ENCODE results near the gene G2E3. TPM values are rescaled to one million over a fixed set of nuclear protein-coding genes. Genes with fewer than 3 reads are reported as not detected.
"Not testable (repeated sequence)": the region's sequence is repeated elsewhere in the genome, so short reads cannot be mapped to it uniquely, and the experiment has no call there.

Gene G2E3
- total RNA-seq, 1 donor from 2014 or later, result 14.7 TPM

DNA sequence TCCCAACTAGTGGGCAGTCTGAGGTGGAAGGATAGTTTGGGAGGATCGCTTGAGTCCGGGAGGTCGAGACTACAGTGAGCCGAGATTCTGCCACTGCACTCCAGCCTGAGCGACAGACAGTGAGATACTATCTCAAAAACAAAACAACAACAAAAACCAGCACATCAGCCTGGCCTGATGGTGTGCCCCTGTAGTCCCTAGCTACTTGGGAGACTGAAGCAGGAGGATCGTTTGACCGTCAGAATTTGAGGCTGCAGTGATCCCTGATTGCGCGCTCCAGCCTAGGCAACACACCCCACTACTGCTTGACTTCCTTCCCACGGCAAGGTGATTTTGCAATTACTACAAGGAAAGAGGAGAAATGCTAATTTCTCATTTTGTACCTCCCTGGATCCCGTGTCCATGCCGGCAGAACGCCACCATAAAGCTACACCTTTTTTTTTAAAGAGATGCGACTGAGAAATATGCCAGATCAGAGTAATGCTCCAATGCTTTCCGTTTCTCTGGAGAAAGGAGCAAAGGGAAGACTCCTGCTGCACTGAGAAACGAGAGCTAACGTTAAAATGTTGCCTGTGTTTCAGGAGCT, 62.5 kb downstream of the G2E3 start:
- peaks cover 43% of the 10 kb centered on the region for H3K4me1 Mint-ChIP-seq (ENCODE audit: low read depth)
- no peaks in the 10 kb centered on the region for H3K9me3 Mint-ChIP-seq (ENCODE audit: low read depth)
- TF ChIP-seq, protein P1, sequence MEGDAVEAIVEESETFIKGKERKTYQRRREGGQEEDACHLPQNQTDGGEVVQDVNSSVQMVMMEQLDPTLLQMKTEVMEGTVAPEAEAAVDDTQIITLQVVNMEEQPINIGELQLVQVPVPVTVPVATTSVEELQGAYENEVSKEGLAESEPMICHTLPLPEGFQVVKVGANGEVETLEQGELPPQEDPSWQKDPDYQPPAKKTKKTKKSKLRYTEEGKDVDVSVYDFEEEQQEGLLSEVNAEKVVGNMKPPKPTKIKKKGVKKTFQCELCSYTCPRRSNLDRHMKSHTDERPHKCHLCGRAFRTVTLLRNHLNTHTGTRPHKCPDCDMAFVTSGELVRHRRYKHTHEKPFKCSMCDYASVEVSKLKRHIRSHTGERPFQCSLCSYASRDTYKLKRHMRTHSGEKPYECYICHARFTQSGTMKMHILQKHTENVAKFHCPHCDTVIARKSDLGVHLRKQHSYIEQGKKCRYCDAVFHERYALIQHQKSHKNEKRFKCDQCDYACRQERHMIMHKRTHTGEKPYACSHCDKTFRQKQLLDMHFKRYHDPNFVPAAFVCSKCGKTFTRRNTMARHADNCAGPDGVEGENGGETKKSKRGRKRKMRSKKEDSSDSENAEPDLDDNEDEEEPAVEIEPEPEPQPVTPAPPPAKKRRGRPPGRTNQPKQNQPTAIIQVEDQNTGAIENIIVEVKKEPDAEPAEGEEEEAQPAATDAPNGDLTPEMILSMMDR (IDR thresholded peaks at IDR 0.05), result no peak
- peaks cover 6% of the 10 kb centered on the region for H3K36me3 Mint-ChIP-seq (ENCODE audit: low read depth)
- peak overlapping the region; percentile 98 for H3K27ac Mint-ChIP-seq (ENCODE audit: unreplicated experiment)
- no peak for DNase-seq (ENCODE audit: low spot score)
- no peaks in the 10 kb centered on the region for H3K27me3 Mint-ChIP-seq (ENCODE audit: low read depth)
- peak overlapping the region; percentile 92 for H3K4me3 Mint-ChIP-seq (ENCODE audit: unreplicated experiment)

DNA sequence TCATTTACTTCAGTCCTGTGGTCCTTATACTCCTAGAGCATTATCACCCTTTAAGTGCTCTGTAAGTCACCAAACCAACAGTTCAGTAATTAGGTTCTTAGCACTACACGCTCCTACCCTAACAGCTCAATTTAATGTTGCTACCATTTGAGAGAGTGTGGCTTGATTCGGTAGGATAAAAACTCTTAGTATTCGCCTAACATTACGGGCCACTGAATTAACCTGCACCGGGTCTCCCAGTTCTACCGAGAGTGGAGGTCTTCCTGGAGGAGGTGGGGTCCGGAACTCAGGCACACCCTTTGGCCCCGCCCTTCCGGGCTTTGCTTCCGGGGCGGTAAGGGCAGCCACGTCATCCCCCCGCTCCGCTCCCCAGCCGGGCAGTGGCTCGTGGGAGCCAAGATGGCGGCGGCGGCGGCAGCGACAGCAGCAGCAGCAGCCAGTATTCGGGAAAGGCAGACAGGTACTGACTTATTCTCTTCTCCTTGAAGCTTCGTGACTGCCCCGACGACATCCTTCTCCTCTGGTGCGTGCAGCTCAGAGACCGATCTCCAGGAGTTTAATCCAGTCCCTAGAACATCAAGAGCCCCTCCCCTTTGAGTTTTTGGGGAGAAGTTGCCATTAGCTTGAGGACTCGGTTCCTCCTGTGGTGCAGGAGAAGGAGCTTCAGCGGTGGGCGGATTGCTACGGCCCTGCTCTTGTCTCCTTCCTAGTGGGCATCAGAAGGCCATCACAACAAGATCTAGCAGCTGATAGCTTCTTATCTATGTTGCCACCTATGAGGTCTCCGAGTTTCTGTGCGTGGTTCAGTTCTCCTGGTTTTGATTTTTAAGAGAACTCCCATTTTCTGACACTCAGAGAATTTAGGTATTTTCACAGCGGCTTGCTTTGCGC, 63.2 kb downstream of the G2E3 start, which contains the start of gene SCFD1:
TSS of gene SCFD1 (plus strand) at position 380 of the 891 bp plus-strand sequence. CDS start at position 400, 20 bp downstream.
- peak within 1 kb of the TSS; percentile 98 for H3K27ac Mint-ChIP-seq (ENCODE audit: unreplicated experiment)
- DNase-seq (ENCODE audit: low spot score), result peak; percentile 97
- TF ChIP-seq, protein P1 (IDR thresholded peaks at IDR 0.05), result no peak
- peaks cover 46% of the 10 kb centered on the region for H3K4me1 Mint-ChIP-seq (ENCODE audit: low read depth)
- peaks cover 6% of the 10 kb centered on the region for H3K36me3 Mint-ChIP-seq (ENCODE audit: low read depth)
- H3K4me3 Mint-ChIP-seq (ENCODE audit: unreplicated experiment), result peak within 1 kb of the TSS; percentile 92
- no peaks in the 10 kb centered on the region for H3K9me3 Mint-ChIP-seq (ENCODE audit: low read depth)
- H3K27me3 Mint-ChIP-seq (ENCODE audit: low read depth), result no peaks in the 10 kb centered on the region

DNA sequence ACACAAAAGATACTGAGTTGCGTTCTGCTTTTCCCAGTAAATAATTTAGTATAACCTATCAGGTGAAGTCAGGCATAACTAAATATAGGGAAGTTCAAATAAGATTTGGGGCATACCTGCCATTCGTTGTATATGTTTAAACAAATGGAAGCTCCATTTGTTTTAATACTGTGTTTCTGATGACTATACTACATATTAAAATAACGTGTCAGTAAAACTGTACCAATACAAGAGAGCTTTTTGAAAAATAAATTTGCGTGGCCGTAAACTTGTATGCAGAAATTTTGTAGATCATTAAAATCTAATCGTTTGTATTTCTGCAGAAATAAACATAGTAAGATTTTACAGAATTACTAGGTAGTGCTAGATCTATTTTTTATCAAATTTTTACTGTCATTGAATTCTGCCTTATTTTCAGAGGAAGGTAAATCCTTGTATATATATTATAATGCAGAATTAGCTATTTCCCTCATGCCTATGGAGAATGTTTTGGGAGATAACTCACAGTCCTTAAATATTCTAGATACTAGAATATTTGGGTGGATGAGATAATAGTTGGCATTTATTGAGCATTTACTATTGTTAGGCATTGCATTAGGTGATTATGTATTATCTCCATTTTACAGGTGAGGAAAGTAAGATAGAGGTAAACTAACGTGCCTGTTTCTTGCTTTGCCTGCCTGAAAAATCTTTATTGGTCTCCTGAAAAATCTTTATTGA, 64.6 kb downstream of the G2E3 start:
- Mint-ChIP-seq H3K4me1 (ENCODE audit: low read depth) (peaks cover 55% of the 10 kb centered on the region), H3K4me3 (ENCODE audit: unreplicated experiment) (peak overlapping the region; percentile 92), H3K36me3 (ENCODE audit: low read depth) (peaks cover 6% of the 10 kb centered on the region), H3K9me3 (ENCODE audit: low read depth) (no peaks in the 10 kb centered on the region), H3K27me3 (ENCODE audit: low read depth) (no peaks in the 10 kb centered on the region), H3K27ac (ENCODE audit: unreplicated experiment) (peak overlapping the region; percentile 98)
- TF ChIP-seq, protein P1 (IDR thresholded peaks at IDR 0.05), result no peak
- no peak for DNase-seq (ENCODE audit: low spot score)

DNA sequence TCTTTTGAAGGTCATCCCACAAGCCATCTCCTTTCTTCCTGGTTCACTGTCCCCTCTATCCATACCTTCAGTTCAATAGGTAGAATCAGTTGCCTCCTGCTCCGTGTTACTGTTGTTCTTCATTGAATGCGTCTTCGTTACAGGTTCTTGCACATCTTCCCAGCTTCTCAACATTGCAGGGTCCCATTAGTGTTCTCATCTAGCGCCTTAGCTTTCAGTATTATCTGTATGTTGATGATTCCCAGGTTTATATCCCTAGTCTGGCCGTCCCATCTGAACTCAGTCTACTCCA, 65.1 kb downstream of the G2E3 start:
- no peaks in the 10 kb centered on the region for H3K9me3 Mint-ChIP-seq (ENCODE audit: low read depth)
- no peak for DNase-seq (ENCODE audit: low spot score)
- TF ChIP-seq, protein P1 (IDR thresholded peaks at IDR 0.05), result no peak
- H3K4me3 Mint-ChIP-seq (ENCODE audit: unreplicated experiment), result peak overlapping the region; percentile 92
- peaks cover 6% of the 10 kb centered on the region for H3K36me3 Mint-ChIP-seq (ENCODE audit: low read depth)
- H3K27me3 Mint-ChIP-seq (ENCODE audit: low read depth), result no peaks in the 10 kb centered on the region
- H3K27ac Mint-ChIP-seq (ENCODE audit: unreplicated experiment), result peak overlapping the region; percentile 30
- H3K4me1 Mint-ChIP-seq (ENCODE audit: low read depth), result peaks cover 58% of the 10 kb centered on the region

DNA sequence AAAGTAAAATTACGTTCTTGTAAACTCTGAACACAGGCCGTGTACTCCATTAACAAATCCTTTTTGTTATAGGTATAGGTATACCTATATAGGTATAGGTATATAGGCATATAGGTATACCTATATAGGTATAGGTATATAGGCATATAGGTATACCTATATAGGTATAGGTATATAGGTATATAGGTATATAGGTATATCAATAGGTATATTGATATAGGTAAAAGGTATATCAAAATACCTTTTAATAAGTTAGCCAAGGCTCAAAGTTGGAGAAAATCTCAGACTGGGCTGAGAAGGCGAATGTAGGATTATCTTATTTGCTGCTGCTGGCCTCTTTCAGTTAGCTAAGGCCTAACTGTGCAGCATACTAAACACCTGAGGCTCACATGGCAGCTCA, 66.6 kb downstream of the G2E3 start:
- H3K4me1 Mint-ChIP-seq (ENCODE audit: low read depth), result peaks cover 57% of the 10 kb centered on the region
- H3K27ac Mint-ChIP-seq (ENCODE audit: unreplicated experiment), result no peak overlapping the region
- H3K27me3 Mint-ChIP-seq (ENCODE audit: low read depth), result no peaks in the 10 kb centered on the region
- TF ChIP-seq, protein P1 (IDR thresholded peaks at IDR 0.05), result no peak
- no peak for DNase-seq (ENCODE audit: low spot score)
- H3K4me3 Mint-ChIP-seq (ENCODE audit: unreplicated experiment), result no peak overlapping the region
- peaks cover 6% of the 10 kb centered on the region for H3K36me3 Mint-ChIP-seq (ENCODE audit: low read depth)
- no peaks in the 10 kb centered on the region for H3K9me3 Mint-ChIP-seq (ENCODE audit: low read depth)

DNA sequence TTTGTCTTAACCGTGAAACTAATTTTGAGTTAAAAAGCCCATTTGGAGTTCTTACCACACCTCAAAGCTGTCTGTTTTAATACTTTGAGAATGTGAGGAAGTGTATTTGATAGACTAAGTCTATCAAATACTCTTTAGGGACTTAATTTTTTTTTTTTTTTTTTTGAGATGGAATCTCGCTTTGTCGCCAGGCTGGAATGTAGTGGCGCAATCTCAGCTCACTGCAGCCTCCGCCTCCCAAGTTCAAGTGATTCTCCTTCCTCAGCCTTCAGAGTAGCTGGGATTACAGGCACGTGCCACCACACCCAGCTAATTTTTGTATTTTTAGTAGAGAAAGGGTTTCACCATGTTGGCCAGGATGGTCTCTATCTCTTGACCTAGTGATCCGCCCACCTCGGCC, 70.5 kb downstream of the G2E3 start:
- not testable (repeated sequence) for H3K4me3 Mint-ChIP-seq (ENCODE audit: unreplicated experiment); H3K27me3 Mint-ChIP-seq (ENCODE audit: low read depth); DNase-seq (ENCODE audit: low spot score); H3K9me3 Mint-ChIP-seq (ENCODE audit: low read depth)
- Mint-ChIP-seq H3K4me1 (ENCODE audit: low read depth) (peaks cover 35% of the 10 kb centered on the region), H3K36me3 (ENCODE audit: low read depth) (peaks cover 10% of the 10 kb centered on the region), H3K27ac (ENCODE audit: unreplicated experiment) (peak overlapping the region; percentile 14)

Data from chondrocyte (in vitro differentiated cells).